G401 (cell line): Measurements from ENCODE around the gene APBA1. TPM values are rescaled to one million over a fixed set of nuclear protein-coding genes. Genes with fewer than 3 reads are reported as not detected.

Experiments
- DNase-seq: peaks from one replicate; pipeline ENCODE4 v3.0.0-alpha.2; 2015; ENCODE audit warnings: low spot score
- in situ Hi-C: cut with HindIII; loops from 2 replicates; pipeline ENCODE4 v1.10.0; 2016; ENCODE audit warnings: low sequenced_read_pairs, mixed read lengths
- total RNA-seq: library from RNA; depleted of rRNA; stranded (reverse); fragments of >200 nt; shearing (Covaris generic); gene quantifications from 2 replicates; pipeline ENCODE4 v1.2.3, GENCODE V29; 2014

The APBA1 gene
- total RNA-seq, 1 experiment from 2014 or later: 3.0 TPM

GRCh38 chr9:69499959-69500358 lies 172.2 kb downstream of the APBA1 start:
- in situ Hi-C loops: no loop called here
- DNase-seq: no peak

- in situ Hi-C loops: no loop called here
- no peak for DNase-seq
These were observed 172.8 kb downstream of the APBA1 start for GRCh38 chr9:69499407-69499806.

GRCh38 chr9:69498470-69498869 lies 173.7 kb downstream of the APBA1 start:
- DNase-seq: no peak
- in situ Hi-C loops: no loop called here

GRCh38 chr9:69497816-69498215 lies 174.4 kb downstream of the APBA1 start:
- in situ Hi-C loops: no loop called here
- DNase-seq: no peak

GRCh38 chr9:69496846-69497450 lies 175.2 kb downstream of the APBA1 start:
- in situ Hi-C loops: no loop called here
- DNase-seq: no peak

- in situ Hi-C loops: no loop called here
- no peak for DNase-seq
These were observed 176.9 kb downstream of the APBA1 start for GRCh38 chr9:69495296-69495695.

- DNase-seq: no peak
- in situ Hi-C loops: no loop called here
These were observed 177.4 kb downstream of the APBA1 start for GRCh38 chr9:69494763-69495162.

- DNase-seq: no peak
- in situ Hi-C loops: no loop called here
These were observed 178.0 kb downstream of the APBA1 start for GRCh38 chr9:69494208-69494607.

GRCh38 chr9:69486498-69486897 lies 185.7 kb downstream of the APBA1 start:
- in situ Hi-C loops: no loop called here
- DNase-seq: no peak

- no peak for DNase-seq
These were observed 186.7 kb downstream of the APBA1 start for GRCh38 chr9:69485466-69485865.

GRCh38 chr9:69483886-69484422 lies 188.2 kb downstream of the APBA1 start:
- in situ Hi-C loops: no loop called here
- DNase-seq: no peak

More at GRCh38 chr9:69485466-69485865, 186.7 kb downstream of the APBA1 start:
- in situ Hi-C loops: no loop called here

GRCh38 chr9:69476797-69477196 lies 195.4 kb downstream of the APBA1 start:
- in situ Hi-C loops: no loop called here
- DNase-seq: no peak

GRCh38 chr9:69476016-69476415 lies 196.2 kb downstream of the APBA1 start:
- DNase-seq: no peak
- in situ Hi-C loops: no loop called here

- in situ Hi-C loops: no loop called here
- DNase-seq: no peak
These were observed 197.3 kb downstream of the APBA1 start for GRCh38 chr9:69474821-69475220.

GRCh38 chr9:69472101-69472620 lies 200.0 kb downstream of the APBA1 start:
- in situ Hi-C loops: no loop called here
- DNase-seq: peak; percentile 68

GRCh38 chr9:69471433-69471832 lies 200.7 kb downstream of the APBA1 start:
- DNase-seq: peak; percentile 31
- in situ Hi-C loops: no loop called here

GRCh38 chr9:69470186-69470977 lies 201.8 kb downstream of the APBA1 start:
- in situ Hi-C loops: no loop called here
- no peak for DNase-seq

- in situ Hi-C loops: no loop called here
- no peak for DNase-seq
These were observed 203.0 kb downstream of the APBA1 start for GRCh38 chr9:69469136-69469535.

- in situ Hi-C loops: no loop called here
- DNase-seq: no peak
These were observed 203.8 kb downstream of the APBA1 start for GRCh38 chr9:69468380-69468779.

- no peak for DNase-seq
- in situ Hi-C loops: no loop called here
These were observed 206.0 kb downstream of the APBA1 start for GRCh38 chr9:69466151-69466550.
